ENCODE data around the gene CD300LB. TPM values are rescaled to one million over a fixed set of nuclear protein-coding genes. Genes with fewer than 3 reads are reported as not detected.

CD300LB gene
- total and polyA plus RNA-seq, 10 donors = 0.47 to 5.6 (median 2.0) TPM

GRCh38 chr17:74474043-74474792 is 57.1 kb downstream of the CD300LB start:
- H3K36me3 ChIP-seq = peaks cover 0 to 87% (median 12%) of the 10 kb centered on the region in 6 donors
- 67 to 77% (median 70%) methylated on average over 8 to 9 of the region's 9 CpGs for WGBS, 5 donors
- H3K4me1 ChIP-seq = peaks cover 7 to 99% (median 51%) of the 10 kb centered on the region in 6 donors
- intact Hi-C loops (cut with DNase I; ENCODE audit: low total_unique reads) = no loop called here
- H3K27me3 ChIP-seq (replicated peaks in 1 of 7) = peaks cover 0 to 11% (median 0%) of the 10 kb centered on the region in 7 donors
- TF ChIP-seq CTCF (IDR thresholded peaks at IDR 0.05 in 8 of 11, conservative IDR thresholded peaks at IDR 0.05 in 3 of 11) (no peak), POLR2AphosphoS5 (IDR thresholded peaks at IDR 0.05) (peak; percentile 36 to 79 (median 53)), POLR2A (IDR thresholded peaks at IDR 0.05) (no peak)
- peak overlapping the region in 1 of 8 donors; percentile 27 for H3K4me3 ChIP-seq
- H3K9me3 ChIP-seq = peaks cover 0 to 17% (median 13%) of the 10 kb centered on the region in 8 donors
- DNase-seq = no peak
- peak overlapping the region in 7 of 8 donors; percentile 6 to 95 (median 29) for H3K27ac ChIP-seq

- DNase-seq = no peak
- TF ChIP-seq CTCF (IDR thresholded peaks at IDR 0.05 in 8 of 11, conservative IDR thresholded peaks at IDR 0.05 in 3 of 11) (no peak), POLR2AphosphoS5 (IDR thresholded peaks at IDR 0.05) (peak in 1 of 3 donors; percentile 22), POLR2A (IDR thresholded peaks at IDR 0.05) (no peak)
- Histone ChIP-seq H3K36me3 (peaks cover 0 to 89% (median 12%) of the 10 kb centered on the region in 6 donors), H3K27ac (peak overlapping the region in 4 of 8 donors; percentile 4 to 95 (median 94)), H3K4me3 (peak overlapping the region in 1 of 8 donors; percentile 27), H3K9me3 (peaks cover 0 to 17% (median 13%) of the 10 kb centered on the region in 8 donors), H3K27me3 (replicated peaks in 1 of 7) (peaks cover 0 to 16% (median 0%) of the 10 kb centered on the region in 7 donors), H3K4me1 (peaks cover 3 to 99% (median 47%) of the 10 kb centered on the region in 6 donors)
- intact Hi-C loops (cut with DNase I; ENCODE audit: low total_unique reads) = no loop called here
- 77 to 93% (median 85%) methylated on average over 5 to 8 of the region's 8 CpGs for WGBS, 5 donors
Measured at GRCh38 chr17:74473294-74473693, 58.0 kb downstream of the CD300LB start.

- no peak for DNase-seq
- H3K4me1 ChIP-seq = peaks cover 0 to 99% (median 47%) of the 10 kb centered on the region in 6 donors
- peak overlapping the region in 3 of 8 donors; percentile 93 to 95 (median 94) for H3K27ac ChIP-seq
- peaks cover 0 to 88% (median 12%) of the 10 kb centered on the region in 6 donors for H3K36me3 ChIP-seq
- peaks cover 0 to 17% (median 13%) of the 10 kb centered on the region in 8 donors for H3K9me3 ChIP-seq
- peaks cover 0 to 19% (median 0%) of the 10 kb centered on the region in 7 donors for H3K27me3 ChIP-seq (replicated peaks in 1 of 7)
- H3K4me3 ChIP-seq = peak overlapping the region in 1 of 8 donors; percentile 6
- intact Hi-C loops (cut with DNase I; ENCODE audit: low total_unique reads) = no loop called here
- TF ChIP-seq POLR2A (IDR thresholded peaks at IDR 0.05) (no peak), CTCF (IDR thresholded peaks at IDR 0.05 in 8 of 11, conservative IDR thresholded peaks at IDR 0.05 in 3 of 11) (no peak), POLR2AphosphoS5 (IDR thresholded peaks at IDR 0.05) (no peak)
- WGBS, 5 donors = 70 to 91% (median 87%) methylated on average over 3 to 4 of the region's 4 CpGs
Measured at GRCh38 chr17:74472890-74473289, 58.4 kb downstream of the CD300LB start.

GRCh38 chr17:74471341-74471740 is 59.9 kb downstream of the CD300LB start:
- DNase-seq = no peak
- intact Hi-C loops (cut with DNase I; ENCODE audit: low total_unique reads) = no loop called here
- TF ChIP-seq POLR2A (IDR thresholded peaks at IDR 0.05) (no peak), POLR2AphosphoS5 (IDR thresholded peaks at IDR 0.05) (no peak), CTCF (IDR thresholded peaks at IDR 0.05 in 8 of 11, conservative IDR thresholded peaks at IDR 0.05 in 3 of 11) (no peak)
- no peak overlapping the region for H3K4me3 ChIP-seq
- H3K4me1 ChIP-seq = peaks cover 0 to 99% (median 48%) of the 10 kb centered on the region in 6 donors
- H3K9me3 ChIP-seq = peaks cover 0 to 17% (median 12%) of the 10 kb centered on the region in 8 donors
- peaks cover 0 to 25% (median 0%) of the 10 kb centered on the region in 7 donors for H3K27me3 ChIP-seq (replicated peaks in 1 of 7)
- WGBS, 5 donors = 83 to 93% (median 88%) methylated on average over 3 of the region's 3 CpGs
- peaks cover 0 to 73% (median 12%) of the 10 kb centered on the region in 6 donors for H3K36me3 ChIP-seq
- H3K27ac ChIP-seq = peak overlapping the region in 4 of 8 donors; percentile 15 to 95 (median 94)

All from spleen (tissue), 11 donors.